ENCODE measurements around the gene CA9.

The CA9 gene

DNA sequence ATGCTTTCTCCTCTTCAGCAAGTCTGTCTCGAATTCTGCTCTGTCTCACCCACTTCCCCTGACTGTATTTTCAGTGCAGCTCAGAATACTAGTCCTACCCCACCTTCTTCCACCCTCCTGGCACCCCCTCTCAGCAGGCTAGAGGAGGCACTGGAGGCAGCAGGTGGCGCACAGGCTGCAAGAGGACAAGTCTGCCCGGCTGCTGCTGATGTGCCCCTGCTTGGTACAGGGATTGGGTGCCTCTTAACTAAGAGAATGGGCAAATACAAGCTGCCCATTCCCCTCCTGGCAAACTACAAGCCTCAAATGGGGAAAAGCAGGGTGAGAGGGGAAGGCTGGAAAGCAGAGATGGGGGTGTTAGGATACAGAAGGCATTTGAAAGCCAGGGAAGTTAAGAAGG lies 53.2 kb downstream of the CA9 start:
- Histone ChIP-seq H3K9me3 (ENCODE audit: control insufficient read depth in 1 of 2, low read length in 2 of 2) (no peaks in the 10 kb centered on the region), H3K4me1 (ENCODE audit: control insufficient read depth in 1 of 2, insufficient read depth in 2 of 2, low read length in 2 of 2) (peaks cover 35 to 48% of the 10 kb centered on the region in 2 donors), H3K27ac (ENCODE audit: low read length) (peak overlapping the region; percentile 97), H3K4me3 (ENCODE audit: low read depth in 1 of 2, low read length in 2 of 2) (peak overlapping the region; percentile 77 to 90), H3K27me3 (ENCODE audit: low read depth, low read length) (no peaks in the 10 kb centered on the region), H3K36me3 (ENCODE audit: control insufficient read depth in 1 of 2, insufficient read depth in 2 of 2, low read length in 2 of 2) (peaks cover 32 to 43% of the 10 kb centered on the region in 2 donors)

DNA sequence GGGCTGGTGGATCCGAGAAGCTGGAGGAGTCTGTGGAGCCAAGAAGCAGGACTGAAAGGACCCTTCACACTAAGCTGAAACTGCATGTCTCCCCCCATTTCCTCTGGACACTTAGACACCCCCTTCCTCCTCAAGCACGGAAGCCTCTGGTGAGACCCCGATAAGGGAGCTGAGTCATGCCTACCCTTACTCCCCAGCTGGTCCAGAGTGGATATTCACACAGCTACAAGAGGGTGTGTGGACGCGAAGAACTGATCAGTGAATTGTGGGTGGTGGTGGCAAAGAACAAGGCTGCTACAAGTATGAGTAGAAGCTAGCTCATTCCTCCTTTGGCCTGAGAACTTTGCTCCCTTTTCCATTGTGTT lies 53.9 kb downstream of the CA9 start:
- Histone ChIP-seq H3K4me1 (ENCODE audit: control insufficient read depth in 1 of 2, insufficient read depth in 2 of 2, low read length in 2 of 2) (peaks cover 35 to 48% of the 10 kb centered on the region in 2 donors), H3K27ac (ENCODE audit: low read length) (peak overlapping the region; percentile 97), H3K27me3 (ENCODE audit: low read depth, low read length) (no peaks in the 10 kb centered on the region), H3K36me3 (ENCODE audit: control insufficient read depth in 1 of 2, insufficient read depth in 2 of 2, low read length in 2 of 2) (peaks cover 25 to 35% of the 10 kb centered on the region in 2 donors), H3K9me3 (ENCODE audit: control insufficient read depth in 1 of 2, low read length in 2 of 2) (no peaks in the 10 kb centered on the region), H3K4me3 (ENCODE audit: low read depth in 1 of 2, low read length in 2 of 2) (peak overlapping the region; percentile 77 to 90)

DNA sequence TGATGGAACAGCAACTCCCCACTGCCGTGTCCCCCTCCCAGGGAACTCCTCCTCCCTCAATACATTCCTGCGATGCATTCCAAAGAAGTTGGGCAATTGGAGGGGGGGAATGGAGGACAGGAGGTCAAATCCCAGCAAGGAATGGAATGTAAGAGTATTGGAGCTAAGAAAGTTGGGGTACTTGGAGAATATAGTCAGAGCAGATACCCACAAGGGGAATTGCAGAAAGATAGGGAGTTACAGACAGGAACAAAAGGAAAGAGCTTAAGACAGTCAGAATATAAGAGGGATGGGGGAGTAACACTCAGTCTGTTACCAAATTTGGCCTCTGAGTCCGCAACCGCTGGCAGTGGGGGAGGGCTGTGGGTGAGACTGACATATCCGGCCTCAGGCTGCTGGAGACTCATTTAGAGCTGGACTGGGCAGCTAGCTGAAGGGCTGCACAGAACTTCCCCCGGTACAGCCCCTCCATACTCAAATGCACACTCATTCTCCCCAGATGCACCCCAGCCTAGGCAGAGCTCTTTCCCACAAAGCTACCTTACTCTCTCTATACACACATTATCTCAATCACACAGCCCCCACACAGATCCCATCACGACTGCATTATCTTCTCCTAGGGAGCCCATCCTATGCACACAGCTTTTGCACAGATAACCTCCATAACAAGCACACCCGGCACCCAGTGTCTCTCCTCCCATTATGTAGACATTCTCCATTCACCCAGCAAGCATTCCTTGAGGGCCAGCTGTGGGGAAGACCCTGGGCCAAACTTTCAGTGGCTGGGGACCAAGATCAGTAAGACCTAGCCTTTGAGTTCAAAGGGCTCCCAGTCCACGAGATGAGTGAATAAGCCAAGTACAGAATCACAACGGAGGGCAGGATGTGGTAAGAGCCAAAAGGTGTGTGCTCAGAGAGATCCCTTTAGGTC lies 54.6 kb downstream of the CA9 start:
- Histone ChIP-seq H3K4me1 (ENCODE audit: control insufficient read depth in 1 of 2, insufficient read depth in 2 of 2, low read length in 2 of 2) (peaks cover 35 to 52% of the 10 kb centered on the region in 2 donors), H3K27me3 (ENCODE audit: low read depth, low read length) (no peaks in the 10 kb centered on the region), H3K4me3 (ENCODE audit: low read depth in 1 of 2, low read length in 2 of 2) (peak overlapping the region; percentile 77 to 90), H3K9me3 (ENCODE audit: control insufficient read depth in 1 of 2, low read length in 2 of 2) (no peaks in the 10 kb centered on the region), H3K27ac (ENCODE audit: low read length) (peak overlapping the region; percentile 97), H3K36me3 (ENCODE audit: control insufficient read depth in 1 of 2, insufficient read depth in 2 of 2, low read length in 2 of 2) (peaks cover 23 to 29% of the 10 kb centered on the region in 2 donors)

DNA sequence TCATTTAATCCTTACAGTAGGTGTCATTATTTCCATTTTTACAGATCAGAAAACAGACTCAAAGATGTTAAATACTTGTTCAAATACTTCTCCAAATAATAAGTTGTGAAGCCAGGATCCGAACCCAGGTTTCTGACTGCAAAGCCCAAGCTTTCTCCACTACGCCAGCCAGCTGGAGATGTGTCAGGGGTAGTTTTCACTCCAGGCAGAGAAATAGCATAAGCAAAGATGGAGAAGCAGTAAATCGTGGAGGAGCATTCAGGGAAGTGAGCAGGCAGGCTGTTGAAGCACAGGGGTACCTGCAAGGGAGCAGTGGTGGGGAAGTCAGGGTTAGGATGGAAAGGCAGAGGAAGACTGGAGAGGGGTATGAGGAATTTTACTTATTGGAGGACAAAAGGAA lies 55.4 kb downstream of the CA9 start:
- H3K36me3 ChIP-seq (ENCODE audit: control insufficient read depth in 1 of 2, insufficient read depth in 2 of 2, low read length in 2 of 2): peaks cover 15 to 21% of the 10 kb centered on the region in 2 donors
- peaks cover 41 to 60% of the 10 kb centered on the region in 2 donors for H3K4me1 ChIP-seq (ENCODE audit: control insufficient read depth in 1 of 2, insufficient read depth in 2 of 2, low read length in 2 of 2)
- H3K27ac ChIP-seq (ENCODE audit: low read length): peak overlapping the region; percentile 97

DNA sequence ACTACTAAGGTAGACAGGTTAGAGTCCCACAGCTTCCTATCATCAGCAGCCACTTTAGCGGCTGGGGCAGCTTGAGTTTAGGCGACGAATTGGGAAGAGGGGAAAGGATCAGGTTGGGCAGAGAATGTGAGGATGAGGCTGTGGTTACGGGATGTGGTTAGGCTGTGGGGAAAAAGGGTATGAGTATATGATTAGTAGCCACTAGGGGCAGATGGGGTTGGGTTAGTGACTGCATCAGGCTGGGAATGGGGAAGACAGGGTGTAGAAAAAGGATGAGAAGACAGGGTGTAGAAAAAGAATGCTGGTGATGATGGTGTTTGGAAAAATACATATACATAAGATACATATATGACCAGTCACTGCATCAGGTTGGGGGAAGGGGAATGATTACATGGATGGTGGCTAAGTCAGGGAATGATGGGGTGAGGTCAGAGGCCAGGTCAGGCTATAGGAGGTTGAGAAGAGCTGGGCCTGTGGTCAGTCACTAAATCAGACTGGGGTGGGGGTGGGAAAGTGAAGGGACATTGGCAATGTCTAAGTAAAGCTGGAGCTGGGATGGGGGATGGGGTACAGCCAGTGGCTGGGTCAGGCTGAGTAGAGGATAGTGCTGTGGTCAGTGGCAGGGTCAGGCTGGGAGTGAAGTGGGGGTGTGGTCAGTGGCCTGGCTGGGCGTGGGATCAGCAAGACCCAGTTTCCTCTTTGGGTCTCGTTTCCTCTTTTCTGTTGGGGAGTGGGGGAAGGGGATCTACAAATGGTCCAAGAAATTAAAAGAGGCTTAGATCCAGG lies 56.2 kb downstream of the CA9 start:
- peaks cover 41 to 63% of the 10 kb centered on the region in 2 donors for H3K4me1 ChIP-seq (ENCODE audit: control insufficient read depth in 1 of 2, insufficient read depth in 2 of 2, low read length in 2 of 2)
- H3K27me3 ChIP-seq (ENCODE audit: low read depth, low read length): no peaks in the 10 kb centered on the region
- peak overlapping the region; percentile 97 for H3K27ac ChIP-seq (ENCODE audit: low read length)
- H3K4me3 ChIP-seq (ENCODE audit: low read depth in 1 of 2, low read length in 2 of 2): peak overlapping the region; percentile 77 to 90
- no peaks in the 10 kb centered on the region for H3K9me3 ChIP-seq (ENCODE audit: control insufficient read depth in 1 of 2, low read length in 2 of 2)
- H3K36me3 ChIP-seq (ENCODE audit: control insufficient read depth in 1 of 2, insufficient read depth in 2 of 2, low read length in 2 of 2): peaks cover 11 to 13% of the 10 kb centered on the region in 2 donors

More for the DNA sequence above, 55.4 kb downstream of the CA9 start:
- Histone ChIP-seq H3K27me3 (ENCODE audit: low read depth, low read length) (no peaks in the 10 kb centered on the region), H3K4me3 (ENCODE audit: low read depth in 1 of 2, low read length in 2 of 2) (peak overlapping the region; percentile 77 to 90), H3K9me3 (ENCODE audit: control insufficient read depth in 1 of 2, low read length in 2 of 2) (no peaks in the 10 kb centered on the region)

DNA sequence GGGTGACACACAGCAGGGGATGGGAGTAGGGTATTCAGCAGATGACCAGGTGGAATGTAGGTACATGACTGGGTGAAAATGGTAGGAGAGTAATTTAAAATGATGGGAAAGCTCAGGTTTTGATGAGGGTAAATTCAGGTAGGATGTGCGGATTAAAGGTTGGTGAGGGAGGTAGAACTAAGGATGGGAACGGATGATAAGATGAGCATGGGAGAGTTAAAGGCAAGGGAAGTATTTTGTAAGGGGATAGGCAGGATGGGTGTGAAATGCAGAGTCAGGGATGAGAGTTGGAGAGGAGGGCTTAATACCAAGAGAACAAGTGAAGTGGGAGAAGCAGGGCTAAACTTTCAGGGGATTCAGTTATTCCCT lies 56.7 kb downstream of the CA9 start:
- Histone ChIP-seq H3K9me3 (ENCODE audit: control insufficient read depth in 1 of 2, low read length in 2 of 2) (no peaks in the 10 kb centered on the region), H3K36me3 (ENCODE audit: control insufficient read depth in 1 of 2, insufficient read depth in 2 of 2, low read length in 2 of 2) (peaks cover 11 to 12% of the 10 kb centered on the region in 2 donors), H3K27me3 (ENCODE audit: low read depth, low read length) (no peaks in the 10 kb centered on the region), H3K4me3 (ENCODE audit: low read depth in 1 of 2, low read length in 2 of 2) (peak overlapping the region; percentile 77 to 90), H3K27ac (ENCODE audit: low read length) (peak overlapping the region; percentile 97), H3K4me1 (ENCODE audit: control insufficient read depth in 1 of 2, insufficient read depth in 2 of 2, low read length in 2 of 2) (peaks cover 41 to 63% of the 10 kb centered on the region in 2 donors)

All from muscle layer of duodenum (tissue), 2 donors.